Coronary artery (tissue), 2 donors: Measurements from ENCODE around the gene FLII.
A peak's percentile ranks its signal among the peaks of the same experiment; 100 is the strongest.

ENCODE experiments used
- DNase-seq: peaks from one replicate; pipeline ENCODE4 v3.0.0-alpha.2; 2017; ENCODE audit warnings: low spot score
- H3K27ac ChIP-seq, 2 donors: fragments of 200-600 bp; sonication (generic); one replicate each; pipeline ENCODE4 v1.5.1; 2016 to 2019
- H3K4me3 ChIP-seq: fragments of 200-600 bp; sonication (generic); 2 replicates; pipeline ENCODE4 v1.5.1; 2016; ENCODE audit warnings: mild to moderate bottlenecking, moderate library complexity
- TF ChIP-seq, protein P1 (sequence below): fragments of 200-600 bp; sonication (generic); IDR thresholded peaks from one replicate; pipeline ENCODE4 v1.5.1; 2019; ENCODE audit warnings: antibody characterized with exemption

The FLII gene

DNA sequence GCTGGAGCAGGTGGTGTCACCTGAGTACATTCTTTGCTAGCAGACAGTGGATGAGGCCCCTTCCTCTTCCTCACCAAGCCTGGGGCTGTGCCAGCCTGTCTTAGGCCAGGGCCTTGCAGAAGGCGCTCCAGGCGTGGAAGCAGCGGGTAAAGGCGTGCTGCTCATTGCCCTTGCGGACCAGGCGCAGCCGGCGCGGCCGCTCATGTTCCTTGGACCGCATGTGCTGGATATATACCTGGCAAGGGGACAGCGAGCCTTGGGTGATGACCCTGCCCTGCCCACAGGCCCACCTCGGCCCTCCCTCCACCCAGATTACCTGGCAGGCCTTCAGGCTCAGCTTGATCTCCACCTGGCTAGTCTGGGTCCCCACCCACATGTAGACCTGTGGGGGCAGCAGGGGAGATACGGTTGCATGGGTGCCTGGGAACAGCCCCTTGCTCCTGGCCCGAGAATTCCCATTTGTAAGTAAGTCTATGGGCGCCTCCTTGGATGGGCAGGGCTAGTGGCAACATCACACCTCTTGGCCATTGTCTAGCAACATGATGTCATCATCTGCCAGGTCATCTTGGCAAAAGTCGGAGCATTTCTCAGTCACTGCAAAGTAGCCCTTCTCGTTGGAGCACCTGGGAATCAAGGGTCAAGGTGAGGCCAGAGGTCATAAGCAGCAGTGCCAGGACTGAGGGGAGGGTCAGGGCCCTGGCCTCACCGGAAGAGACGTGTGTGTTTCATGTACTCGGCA lies 13.3 kb downstream of the FLII start:
- Histone ChIP-seq H3K27ac (no peak overlapping the region), H3K4me3 (no peak overlapping the region)
- no peak for DNase-seq
- TF ChIP-seq, protein P1, sequence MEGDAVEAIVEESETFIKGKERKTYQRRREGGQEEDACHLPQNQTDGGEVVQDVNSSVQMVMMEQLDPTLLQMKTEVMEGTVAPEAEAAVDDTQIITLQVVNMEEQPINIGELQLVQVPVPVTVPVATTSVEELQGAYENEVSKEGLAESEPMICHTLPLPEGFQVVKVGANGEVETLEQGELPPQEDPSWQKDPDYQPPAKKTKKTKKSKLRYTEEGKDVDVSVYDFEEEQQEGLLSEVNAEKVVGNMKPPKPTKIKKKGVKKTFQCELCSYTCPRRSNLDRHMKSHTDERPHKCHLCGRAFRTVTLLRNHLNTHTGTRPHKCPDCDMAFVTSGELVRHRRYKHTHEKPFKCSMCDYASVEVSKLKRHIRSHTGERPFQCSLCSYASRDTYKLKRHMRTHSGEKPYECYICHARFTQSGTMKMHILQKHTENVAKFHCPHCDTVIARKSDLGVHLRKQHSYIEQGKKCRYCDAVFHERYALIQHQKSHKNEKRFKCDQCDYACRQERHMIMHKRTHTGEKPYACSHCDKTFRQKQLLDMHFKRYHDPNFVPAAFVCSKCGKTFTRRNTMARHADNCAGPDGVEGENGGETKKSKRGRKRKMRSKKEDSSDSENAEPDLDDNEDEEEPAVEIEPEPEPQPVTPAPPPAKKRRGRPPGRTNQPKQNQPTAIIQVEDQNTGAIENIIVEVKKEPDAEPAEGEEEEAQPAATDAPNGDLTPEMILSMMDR = no peak

DNA sequence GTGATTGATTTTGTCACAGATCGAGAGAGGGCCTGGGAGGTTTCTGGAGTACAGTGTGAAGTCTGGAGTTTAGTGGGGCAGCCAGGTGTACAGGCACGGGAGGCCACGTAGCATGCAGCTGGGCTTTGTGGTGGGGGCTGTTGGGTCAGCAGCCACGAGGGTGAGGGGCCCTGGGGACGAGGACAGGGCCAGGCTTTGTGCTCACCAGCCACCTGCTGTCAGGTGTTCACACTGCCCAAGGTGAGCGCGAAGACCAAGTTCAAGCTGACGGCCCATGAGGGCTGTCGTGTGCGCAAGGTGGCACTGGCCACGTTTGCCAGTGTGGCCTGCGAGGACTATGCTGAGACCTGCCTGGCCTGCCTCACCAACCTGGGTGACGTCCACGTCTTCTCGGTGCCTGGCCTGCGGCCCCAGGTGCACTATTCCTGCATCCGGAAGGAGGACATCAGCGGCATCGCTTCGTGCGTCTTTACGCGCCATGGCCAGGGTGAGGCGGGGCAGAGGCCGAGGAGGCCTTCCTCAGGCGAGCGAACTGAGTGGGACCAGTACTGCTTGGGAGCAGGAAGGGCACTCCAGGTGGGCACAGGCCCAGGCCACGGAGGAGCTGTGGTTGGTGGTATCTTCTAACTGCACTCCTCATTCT lies 17.2 kb downstream of the FLII start:
- DNase-seq = no peak
- Histone ChIP-seq H3K4me3 (no peak overlapping the region), H3K27ac (no peak overlapping the region)
- TF ChIP-seq, protein P1 = no peak

DNA sequence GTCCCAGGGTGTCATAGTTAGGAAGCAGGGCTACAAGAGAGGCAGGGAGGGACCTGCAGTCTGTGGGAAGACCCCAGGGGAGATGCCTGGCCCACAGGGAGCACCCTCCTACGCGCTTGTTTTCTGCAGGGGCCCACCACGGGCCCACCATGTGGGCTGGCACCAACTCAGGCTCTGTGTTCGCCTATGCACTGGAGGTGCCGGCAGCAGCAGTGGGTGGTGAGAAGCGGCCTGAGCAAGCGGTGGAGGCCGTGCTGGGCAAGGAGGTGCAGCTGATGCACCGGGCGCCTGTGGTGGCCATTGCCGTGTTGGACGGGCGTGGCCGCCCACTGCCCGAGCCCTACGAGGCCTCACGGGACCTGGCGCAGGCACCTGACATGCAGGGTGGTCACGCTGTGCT lies 18.1 kb downstream of the FLII start:
- no peak overlapping the region for H3K27ac ChIP-seq
- H3K4me3 ChIP-seq = no peak overlapping the region
- DNase-seq = no peak
- TF ChIP-seq, protein P1 = no peak

DNA sequence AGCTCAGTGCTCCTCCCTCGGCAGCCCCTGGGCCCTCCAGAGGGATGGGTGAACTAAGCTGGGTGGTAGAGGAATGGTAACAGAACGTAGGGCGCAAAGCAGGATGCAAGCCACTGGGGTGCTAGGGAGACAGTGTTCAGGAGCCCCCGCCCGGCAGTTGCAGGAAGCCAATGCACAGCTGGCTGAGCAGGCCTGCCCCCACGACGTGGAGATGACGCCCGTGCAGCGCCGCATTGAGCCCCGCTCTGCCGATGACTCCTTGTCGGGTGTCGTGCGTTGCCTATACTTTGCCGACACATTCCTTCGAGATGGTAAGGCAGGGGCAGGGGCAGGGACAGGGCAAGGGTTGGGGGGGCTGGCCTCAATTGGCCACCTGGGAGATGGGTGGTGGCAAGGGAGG lies 20.2 kb downstream of the FLII start:
- DNase-seq = no peak
- no peak overlapping the region for H3K4me3 ChIP-seq
- no peak overlapping the region for H3K27ac ChIP-seq
- TF ChIP-seq, protein P1 = no peak

DNA sequence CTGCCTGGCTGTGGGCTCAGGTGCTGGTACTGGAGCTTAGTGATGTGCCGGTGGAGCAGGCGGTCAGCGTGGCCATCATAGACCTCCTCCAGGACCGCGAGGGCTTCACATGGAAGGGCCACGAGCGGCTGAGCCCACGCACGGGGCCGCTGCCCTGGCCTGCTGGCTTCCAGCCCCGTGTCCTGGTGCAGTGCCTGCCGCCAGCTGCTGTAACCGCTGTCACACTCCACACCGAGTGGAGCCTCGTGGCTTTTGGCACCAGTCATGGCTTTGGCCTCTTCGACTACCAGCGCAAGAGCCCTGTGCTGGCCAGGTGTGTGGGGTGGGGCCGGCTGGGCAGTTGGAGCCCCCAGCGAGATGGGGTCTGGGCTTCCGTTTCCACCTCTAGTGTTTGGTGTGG lies 21.1 kb downstream of the FLII start:
- no peak for DNase-seq

DNA sequence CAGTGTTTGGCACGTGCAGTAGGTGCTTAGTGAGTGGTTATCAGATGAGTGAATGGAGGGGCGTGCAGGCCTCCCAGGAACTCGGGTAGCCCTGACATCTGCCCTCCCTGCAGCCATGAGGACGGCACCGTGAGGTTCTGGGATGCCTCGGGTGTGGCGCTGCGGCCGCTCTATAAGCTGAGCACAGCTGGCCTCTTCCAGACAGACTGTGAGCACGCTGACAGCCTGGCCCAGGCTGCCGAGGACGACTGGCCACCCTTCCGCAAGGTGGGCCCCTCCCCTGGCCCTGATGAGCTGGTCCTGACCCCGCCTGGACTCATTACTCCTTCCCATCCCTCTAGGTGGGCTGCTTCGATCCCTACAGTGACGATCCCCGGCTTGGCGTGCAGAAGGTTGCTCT lies 22.0 kb downstream of the FLII start:
- Histone ChIP-seq H3K27ac (no peak overlapping the region), H3K4me3 (no peak overlapping the region)
- no peak for DNase-seq
- TF ChIP-seq, protein P1 = no peak

More for the DNA sequence above, 21.1 kb downstream of the FLII start:
- TF ChIP-seq, protein P1 = no peak
- Histone ChIP-seq H3K4me3 (no peak overlapping the region), H3K27ac (no peak overlapping the region)

DNA sequence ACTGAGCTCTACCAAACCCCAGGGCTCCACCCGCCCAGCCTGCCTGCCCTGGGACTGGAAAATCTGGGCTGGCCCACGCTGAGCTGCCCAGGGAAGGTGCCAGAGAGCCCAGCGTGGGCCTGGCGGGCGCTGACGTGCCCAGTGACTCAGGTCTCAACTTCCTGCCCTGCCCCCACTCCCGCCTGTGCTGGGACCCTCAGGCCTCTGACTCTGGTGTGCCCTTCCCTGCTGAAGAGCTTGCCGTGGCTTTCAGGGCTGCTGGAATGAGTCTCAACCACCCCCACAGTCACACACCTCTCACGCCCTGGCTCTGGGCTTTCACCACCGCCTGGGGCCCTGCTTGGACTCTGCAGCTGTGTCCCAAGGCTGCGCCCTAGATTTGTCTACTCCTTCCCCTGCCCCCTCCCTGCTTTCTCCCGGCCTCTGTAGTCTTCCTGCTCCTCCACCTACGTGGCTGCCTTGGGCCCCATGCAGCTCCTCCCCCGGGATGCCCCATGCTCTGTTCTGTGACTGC lies 22.7 kb downstream of the FLII start:
- no peak for DNase-seq
- no peak overlapping the region for H3K4me3 ChIP-seq
- TF ChIP-seq, protein P1 = no peak
- peak overlapping the region in 1 of 2 donors; percentile 56 for H3K27ac ChIP-seq
